HEK293T (cell line): ENCODE data around the gene SORCS3.

ENCODE experiments used
- ARNT ChIP-seq: fragments of 450-650 bp; IDR thresholded peaks from 2 replicates; pipeline ENCODE4 v1.6.1; 2017; ENCODE audit warnings: mild to moderate bottlenecking
- BHLHE40 ChIP-seq: fragments of 450-650 bp; IDR thresholded peaks from 2 replicates; pipeline ENCODE4 v1.6.1; 2016; ENCODE audit warnings: mild to moderate bottlenecking, moderate library complexity, borderline replicate concordance
- CTBP1 ChIP-seq: fragments of 450-650 bp; IDR thresholded peaks from 2 replicates; pipeline ENCODE4 v1.6.1; 2016; ENCODE audit warnings: borderline replicate concordance
- FOXA1 ChIP-seq: fragments of 450-650 bp; IDR thresholded peaks from 2 replicates; pipeline ENCODE4 v1.6.1; 2016; ENCODE audit warnings: mild to moderate bottlenecking
- FOXK2 ChIP-seq: fragments of 450-650 bp; IDR thresholded peaks from 2 replicates; pipeline ENCODE4 v1.6.1; 2016; ENCODE audit warnings: mild to moderate bottlenecking
- L3MBTL2 ChIP-seq: fragments of 450-650 bp; conservative IDR thresholded peaks from 2 replicates; pipeline ENCODE4 v1.6.1; 2016; ENCODE audit warnings: mild to moderate bottlenecking
- LEF1 ChIP-seq: fragments of 450-650 bp; IDR thresholded peaks from 2 replicates; pipeline ENCODE4 v1.6.1; 2017; ENCODE audit warnings: mild to moderate bottlenecking, borderline replicate concordance
- SP1 ChIP-seq: fragments of 450-650 bp; IDR thresholded peaks from 2 replicates; pipeline ENCODE4 v1.6.1; 2017
- SUZ12 ChIP-seq: fragments of 450-650 bp; IDR thresholded peaks from 2 replicates; pipeline ENCODE4 v1.6.1; 2016; ENCODE audit warnings: mild to moderate bottlenecking
- TARDBP ChIP-seq: fragments of 450-650 bp; IDR thresholded peaks from 2 replicates; pipeline ENCODE4 v1.6.1; 2016

- TF ChIP-seq L3MBTL2 = no peak
- no peak for TF ChIP-seq TARDBP
- no peak for TF ChIP-seq SP1
- no peak for TF ChIP-seq BHLHE40
- no peak for TF ChIP-seq FOXK2
- no peak for TF ChIP-seq ARNT
- TF ChIP-seq LEF1 = no peak
- no peak for TF ChIP-seq SUZ12
- no peak for TF ChIP-seq CTBP1
- no peak for TF ChIP-seq FOXA1
These were observed 26.0 kb upstream of the SORCS3 start for GRCh38 chr10:104615136-104615535.
